Hematopoietic multipotent progenitor cell treated with erythropoietin and hydrocortisone succinate and interleukin-3 and kit ligand, for 6 days (in vitro differentiated cells): Measurements from ENCODE around the gene PRR13.
"Not testable (repeated sequence)": the region's sequence is repeated elsewhere in the genome, so short reads cannot be mapped to it uniquely, and the experiment has no call there.

ENCODE experiments used
- DNase-seq: peaks from one replicate; pipeline ENCODE4 v3.0.0-alpha.2; 2015

Gene PRR13, protein sequence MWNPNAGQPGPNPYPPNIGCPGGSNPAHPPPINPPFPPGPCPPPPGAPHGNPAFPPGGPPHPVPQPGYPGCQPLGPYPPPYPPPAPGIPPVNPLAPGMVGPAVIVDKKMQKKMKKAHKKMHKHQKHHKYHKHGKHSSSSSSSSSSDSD

DNA sequence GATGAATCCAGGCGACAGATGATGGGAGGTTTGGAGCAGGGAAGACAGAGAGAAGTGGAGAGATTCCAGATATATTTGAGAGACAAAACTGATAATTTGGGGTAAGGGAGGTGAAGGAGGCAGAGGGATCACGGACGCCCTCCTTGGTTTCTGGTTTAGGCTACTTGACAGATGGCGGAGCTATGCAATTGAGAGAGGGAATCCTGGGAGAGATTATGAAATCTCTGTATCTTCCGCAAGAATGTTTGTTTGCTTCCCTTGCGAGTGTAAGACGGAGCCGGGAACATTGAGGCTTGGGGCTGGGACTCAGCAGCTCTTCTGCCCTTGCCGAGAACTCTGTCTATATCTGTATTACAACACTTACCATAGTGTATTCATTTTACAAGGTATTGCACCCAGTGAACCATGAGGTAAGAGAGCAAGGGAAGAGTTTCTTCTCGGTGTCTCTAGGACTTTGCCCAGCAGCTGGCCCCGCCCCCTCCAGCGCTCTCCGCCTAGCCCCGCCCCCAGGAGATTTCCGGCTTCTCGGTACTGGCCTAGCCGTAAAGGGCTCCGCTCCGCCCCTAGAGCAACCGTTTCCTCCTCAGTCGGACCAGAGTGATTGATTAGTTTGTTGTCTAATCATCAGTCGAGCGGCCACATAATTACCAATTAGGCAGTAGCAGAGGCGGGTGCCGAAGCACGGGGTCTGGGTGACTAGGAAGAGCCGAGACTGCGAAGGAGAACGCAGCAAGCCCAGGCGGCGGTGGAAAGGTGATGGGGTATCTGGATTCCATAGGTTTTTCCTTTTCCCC, at the start of gene PRR13:
Gene PRR13 (plus strand): TSS at position 695 of the 794 bp plus-strand sequence. CDS start 981 bp downstream, outside the sequence.
- DNase-seq: peak; percentile 100

DNA sequence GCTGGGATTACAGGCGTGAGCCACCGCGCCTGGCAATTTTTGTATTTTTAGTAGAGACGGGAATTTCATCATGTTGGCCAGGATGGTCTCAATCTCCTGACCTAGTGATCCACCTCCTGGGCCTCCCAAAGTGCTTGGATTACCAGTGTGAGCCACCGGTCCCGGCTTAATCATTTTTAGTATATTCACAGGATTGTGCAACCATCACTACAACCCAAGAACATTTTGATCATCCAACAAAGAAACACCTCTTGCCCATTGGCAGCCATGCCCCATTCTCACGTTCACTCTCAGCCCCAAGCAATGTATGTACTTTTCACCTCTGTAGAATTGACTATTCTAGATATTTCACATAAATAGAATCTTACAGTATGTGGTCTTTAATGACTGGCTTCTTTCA, 41.6 kb upstream of the PRR13 start:
- no peak for DNase-seq

DNA sequence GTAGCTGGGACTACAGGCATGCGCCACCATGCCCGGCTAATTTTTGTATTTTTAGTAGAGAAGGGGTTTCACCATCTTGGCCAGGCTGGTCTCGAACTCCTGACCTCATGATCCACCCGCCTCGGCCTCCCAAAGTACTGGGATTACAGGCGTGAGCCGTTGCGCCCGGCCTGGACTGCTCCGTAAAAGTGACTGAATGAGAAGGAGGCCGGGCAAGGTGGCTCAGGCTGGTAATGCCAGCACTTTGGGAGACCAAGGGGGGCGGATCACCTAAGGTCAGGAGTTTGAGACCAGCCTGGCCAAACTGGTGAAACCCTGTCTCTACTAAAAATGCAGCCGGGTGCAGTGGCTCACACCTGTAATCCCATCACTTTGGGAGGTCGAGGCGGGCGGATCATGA, 39.2 kb upstream of the PRR13 start:
- DNase-seq: not testable (repeated sequence)

DNA sequence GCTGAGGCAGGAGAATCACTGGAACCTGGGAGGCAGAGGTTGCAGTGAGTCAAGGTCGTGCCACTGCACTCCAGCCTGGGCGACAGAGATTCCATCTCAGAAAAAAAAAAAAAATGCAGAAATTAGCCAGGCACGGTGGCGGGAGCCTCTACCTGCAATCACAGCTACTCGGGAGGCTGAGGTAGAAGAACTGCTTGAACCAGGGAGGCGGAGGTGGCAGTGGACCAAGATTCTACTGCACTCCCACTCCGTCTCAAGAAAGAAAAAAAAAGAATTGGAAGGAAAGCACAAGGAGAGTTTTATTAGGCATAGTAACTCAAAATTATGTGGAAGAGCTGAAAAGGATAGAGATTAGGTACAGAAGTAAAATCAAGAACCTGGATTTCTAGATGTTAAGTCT, 38.7 kb upstream of the PRR13 start:
- DNase-seq: no peak

DNA sequence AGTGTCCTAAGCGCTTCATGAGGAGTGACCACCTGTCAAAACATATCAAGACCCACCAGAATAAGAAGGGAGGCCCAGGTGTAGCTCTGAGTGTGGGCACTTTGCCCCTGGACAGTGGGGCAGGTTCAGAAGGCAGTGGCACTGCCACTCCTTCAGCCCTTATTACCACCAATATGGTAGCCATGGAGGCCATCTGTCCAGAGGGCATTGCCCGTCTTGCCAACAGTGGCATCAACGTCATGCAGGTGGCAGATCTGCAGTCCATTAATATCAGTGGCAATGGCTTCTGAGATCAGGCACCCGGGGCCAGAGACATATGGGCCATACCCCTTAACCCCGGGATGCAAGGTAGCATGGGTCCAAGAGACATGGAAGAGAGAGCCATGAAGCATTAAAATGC, 30.6 kb upstream of the PRR13 start:
- no peak for DNase-seq

DNA sequence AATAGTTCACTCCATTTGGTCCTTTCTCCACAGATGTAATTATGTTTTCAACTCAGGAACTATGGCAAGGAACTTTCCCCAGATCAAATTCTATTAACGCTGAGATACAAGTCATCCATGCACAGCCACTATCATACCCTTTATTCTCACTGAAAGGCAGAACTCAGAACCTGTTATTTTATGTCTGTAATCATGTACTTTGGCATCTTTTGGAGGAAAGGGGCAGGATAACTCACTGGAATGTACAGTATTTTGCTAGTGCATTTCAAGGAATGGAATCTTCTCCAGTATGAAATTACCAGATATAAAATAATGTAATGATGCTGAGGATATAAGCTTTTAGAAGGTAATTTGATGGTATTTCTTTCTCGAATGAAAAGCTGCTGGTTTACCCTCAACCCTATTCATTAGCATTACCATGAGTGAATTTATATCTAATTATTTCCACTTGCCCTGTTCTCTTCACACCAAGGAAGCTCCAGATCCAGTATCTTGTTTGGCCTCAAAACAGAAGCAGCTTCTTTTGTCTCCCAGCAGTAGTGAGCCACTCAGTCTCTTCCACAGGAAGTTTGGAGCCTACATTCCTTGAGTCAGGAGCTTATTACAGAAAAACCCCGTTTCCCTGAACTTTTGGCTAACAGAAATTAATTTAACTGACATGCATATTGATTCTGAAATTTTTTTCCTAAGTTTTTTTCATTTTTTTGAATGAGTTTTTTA, 27.9 kb upstream of the PRR13 start:
- DNase-seq: no peak

DNA sequence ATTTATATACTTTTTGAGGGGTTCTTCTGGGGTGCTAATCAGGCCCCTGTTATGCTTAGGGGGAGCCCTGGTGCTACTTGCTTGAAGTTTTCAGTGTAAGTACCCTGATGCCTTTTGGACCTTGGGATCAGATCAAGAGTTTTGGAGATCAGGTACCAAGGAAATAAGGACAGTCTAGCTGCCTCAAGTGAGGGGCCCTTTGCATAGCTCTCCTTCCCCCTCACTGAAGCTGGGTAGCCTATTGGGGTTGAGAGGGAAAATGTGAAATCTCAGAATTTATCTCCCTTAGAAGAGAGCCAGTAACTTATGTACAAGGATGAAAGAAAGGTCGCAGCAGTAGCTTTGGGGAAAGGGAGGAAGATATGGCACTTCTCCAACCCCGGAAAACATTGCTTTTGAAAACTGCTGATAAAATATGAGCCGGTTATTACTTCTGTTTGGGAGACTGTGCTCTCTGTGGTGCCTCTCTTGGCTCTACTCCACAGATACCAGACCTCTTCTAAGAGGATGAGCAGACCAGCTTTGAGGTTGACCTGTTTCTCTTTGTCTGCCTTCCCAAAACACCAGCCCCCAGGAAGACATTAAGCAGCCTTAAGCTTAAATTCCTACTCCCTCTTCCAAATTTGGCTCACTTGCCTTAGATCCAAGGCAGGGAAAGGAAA, 26.6 kb upstream of the PRR13 start:
- DNase-seq: peak; percentile 45

DNA sequence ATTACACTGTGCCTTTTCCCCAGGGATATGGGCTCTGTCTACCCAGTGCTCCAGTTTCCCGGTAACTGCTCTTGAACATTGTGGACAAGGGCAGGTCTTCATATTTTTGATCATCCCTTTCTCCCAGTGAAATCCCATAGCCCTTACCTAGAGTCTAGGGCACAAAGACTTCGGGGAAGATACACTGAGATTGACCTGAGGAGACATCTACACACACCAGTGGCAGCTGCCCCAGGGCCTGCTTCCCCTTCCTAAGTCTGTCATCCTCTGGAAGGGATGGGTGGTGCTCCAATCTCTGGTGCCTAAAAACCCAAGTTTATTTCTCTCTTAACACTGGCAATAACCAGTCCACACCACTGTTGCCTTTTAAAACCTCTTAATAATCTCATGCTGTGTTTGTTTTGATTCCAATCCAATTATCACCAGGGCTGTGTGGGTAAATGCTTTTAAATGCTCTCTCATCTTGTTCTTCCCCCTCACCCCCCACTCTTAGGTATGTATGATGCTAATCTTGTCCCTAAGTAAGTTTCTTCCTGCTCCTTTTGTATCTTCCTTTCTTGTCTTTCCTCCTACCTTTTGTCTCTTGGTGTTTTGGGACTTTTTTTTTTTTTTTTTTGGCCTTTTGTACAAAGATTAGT, 25.7 kb upstream of the PRR13 start:
- DNase-seq: not testable (repeated sequence)

DNA sequence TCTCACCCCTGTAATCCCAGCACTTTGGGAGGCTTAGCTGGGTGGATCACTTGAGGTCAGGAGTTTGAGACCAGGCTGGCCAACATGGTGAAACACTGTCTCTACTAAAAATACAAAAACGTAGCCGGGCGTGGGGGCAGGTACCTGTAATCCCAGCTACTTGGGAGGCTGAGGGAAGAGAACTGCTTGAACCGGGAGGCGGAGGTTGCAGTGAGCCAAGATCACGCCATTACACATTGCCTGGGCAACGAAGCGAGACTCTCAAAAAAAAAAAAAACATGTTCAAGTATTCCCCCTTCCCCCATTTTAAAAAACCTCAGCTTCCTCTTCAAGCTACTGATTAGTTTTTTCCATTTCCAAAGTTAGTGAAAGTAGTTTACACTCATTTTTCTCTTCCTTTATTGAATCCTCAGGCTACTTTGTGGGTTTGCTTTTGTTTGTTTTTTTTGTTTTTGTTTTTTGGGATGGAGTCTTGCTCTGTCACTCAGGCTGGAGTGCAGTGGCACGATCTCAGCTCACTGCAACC, 24.2 kb upstream of the PRR13 start:
- peak; percentile 70 for DNase-seq

DNA sequence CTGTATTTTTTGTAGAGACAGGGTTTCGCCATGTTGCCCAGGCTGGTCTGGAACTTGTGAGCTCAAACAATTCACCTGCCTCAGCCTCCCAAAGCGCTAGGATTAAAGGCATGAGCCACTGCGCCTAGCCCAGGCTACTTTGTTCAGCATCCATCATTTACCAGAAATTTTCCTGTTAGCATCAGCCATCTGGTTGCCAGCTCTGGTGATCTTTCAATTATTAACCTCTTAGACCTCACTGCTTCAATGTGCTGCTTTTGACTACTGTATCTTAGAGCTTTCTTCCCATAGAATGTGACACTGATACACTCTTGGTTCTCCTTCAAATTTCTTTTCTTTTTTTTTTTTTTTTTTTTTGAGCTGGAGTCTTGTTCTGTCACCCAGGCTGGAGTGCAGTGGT, 23.3 kb upstream of the PRR13 start:
- no peak for DNase-seq

DNA sequence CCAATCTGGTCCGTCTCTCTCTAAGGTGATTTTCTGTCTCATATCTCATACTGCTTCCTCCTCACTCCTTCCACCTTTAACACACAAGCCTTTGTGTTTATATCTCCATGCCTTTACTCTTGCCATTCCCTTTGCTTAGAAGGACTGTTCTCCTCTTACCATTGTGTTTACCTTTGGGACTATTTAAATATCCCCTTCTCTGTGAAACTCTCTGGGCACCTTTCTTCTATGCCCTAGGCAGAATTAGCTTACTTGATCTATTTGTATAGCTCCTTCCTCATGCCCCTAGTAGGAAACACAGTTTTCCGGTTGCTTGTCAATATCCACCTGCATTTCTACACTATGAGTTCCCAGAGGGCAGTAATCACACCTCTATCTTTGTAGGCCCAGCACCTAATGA, 21.8 kb upstream of the PRR13 start:
- DNase-seq: no peak

DNA sequence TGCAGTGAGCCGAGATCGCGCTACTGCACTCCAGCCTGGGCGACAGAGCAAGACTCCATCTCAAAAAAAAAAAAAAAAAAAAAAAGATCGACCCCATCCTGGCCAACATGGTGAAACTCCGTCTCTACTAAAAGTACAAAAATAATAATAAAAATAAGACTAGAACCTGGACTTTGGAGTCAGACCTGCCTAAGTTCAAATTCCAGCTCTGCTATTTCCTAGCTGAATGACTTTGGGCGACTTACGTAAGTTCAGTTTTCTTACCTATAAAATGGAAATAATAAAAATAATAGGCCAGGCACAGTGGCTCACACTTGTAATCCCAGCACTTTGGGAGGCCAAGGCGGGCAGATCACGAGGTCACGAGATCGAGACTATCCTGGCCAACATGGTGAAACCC, 19.3 kb upstream of the PRR13 start:
- DNase-seq: not testable (repeated sequence)

DNA sequence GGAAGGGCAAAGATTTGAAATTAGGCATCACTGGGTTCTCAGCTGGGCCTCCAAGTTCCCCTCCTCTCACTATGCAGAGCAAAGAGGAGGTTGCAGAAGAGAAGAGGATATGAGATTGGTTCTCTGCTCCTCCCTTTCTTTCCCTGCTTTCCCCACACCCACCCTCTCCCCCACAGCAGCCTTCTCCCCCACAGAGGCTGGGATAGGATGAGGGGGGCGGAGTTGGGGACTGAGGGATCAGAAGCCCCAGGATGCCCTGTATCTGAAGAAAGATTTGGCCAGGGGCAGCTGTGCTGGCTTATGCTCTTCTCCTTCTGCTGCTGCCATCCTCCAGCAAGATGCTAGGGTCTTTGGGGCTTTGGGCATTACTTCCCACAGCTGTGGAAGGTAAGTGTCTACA, 17.9 kb upstream of the PRR13 start, which contains the start of gene AMHR2:
Gene AMHR2 (plus strand): TSS at position 259 of the 400 bp plus-strand sequence. CDS start 80 bp downstream, at position 339.
- DNase-seq: no peak

DNA sequence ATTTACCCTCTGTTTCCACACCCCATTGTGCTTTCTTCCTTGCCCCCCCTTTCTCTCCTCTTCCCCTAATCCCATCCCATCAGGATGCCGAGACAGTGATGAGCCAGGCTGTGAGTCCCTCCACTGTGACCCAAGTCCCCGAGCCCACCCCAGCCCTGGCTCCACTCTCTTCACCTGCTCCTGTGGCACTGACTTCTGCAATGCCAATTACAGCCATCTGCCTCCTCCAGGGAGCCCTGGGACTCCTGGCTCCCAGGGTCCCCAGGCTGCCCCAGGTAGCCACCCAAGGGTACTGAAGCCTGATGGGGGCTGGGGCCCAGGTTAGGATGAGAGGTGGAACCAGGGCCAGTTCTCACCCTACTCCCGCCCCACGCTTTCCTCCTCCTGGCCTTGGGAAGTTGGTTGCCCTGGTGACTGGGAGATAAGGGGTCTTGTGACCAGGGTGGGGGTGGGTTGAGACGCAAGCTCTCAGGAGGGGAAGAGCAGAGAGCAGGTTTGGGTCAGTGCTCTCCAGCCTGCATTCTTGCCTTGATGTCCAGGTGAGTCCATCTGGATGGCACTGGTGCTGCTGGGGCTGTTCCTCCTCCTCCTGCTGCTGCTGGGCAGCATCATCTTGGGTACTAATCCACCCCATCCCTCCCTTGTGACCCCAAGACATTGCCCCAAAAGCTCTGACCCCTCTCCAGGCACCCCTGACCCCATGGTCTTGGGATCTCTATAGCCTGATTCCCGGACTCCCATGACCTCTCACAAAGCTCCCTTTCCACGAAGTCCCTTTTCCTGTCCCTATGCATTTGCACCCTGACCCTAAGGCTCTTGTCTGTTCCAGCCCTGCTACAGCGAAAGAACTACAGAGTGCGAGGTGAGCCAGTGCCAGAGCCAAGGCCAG, 16.7 kb upstream of the PRR13 start:
- DNase-seq: peak; percentile 82

DNA sequence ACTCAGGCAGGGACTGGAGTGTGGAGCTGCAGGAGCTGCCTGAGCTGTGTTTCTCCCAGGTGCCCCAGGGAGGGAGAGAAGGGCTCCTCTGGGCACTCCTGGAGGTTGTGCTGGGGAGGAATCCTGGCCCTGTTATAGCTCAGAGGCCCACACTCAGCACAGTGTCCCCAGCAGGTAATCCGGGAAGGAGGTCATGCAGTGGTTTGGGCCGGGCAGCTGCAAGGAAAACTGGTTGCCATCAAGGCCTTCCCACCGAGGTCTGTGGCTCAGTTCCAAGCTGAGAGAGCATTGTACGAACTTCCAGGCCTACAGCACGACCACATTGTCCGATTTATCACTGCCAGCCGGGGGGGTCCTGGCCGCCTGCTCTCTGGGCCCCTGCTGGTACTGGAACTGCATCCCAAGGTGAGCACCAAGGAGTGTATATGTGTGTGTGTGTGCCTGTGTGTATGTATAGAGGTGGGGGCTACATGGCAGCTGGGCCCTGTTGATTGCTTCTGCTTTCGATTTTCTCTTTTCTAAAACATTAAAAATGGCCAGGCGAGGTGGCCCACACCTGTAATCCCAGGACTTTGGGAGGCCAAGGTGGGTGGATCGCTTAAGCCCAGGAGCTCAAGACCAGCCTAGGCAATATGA, 15.9 kb upstream of the PRR13 start:
- DNase-seq: no peak

DNA sequence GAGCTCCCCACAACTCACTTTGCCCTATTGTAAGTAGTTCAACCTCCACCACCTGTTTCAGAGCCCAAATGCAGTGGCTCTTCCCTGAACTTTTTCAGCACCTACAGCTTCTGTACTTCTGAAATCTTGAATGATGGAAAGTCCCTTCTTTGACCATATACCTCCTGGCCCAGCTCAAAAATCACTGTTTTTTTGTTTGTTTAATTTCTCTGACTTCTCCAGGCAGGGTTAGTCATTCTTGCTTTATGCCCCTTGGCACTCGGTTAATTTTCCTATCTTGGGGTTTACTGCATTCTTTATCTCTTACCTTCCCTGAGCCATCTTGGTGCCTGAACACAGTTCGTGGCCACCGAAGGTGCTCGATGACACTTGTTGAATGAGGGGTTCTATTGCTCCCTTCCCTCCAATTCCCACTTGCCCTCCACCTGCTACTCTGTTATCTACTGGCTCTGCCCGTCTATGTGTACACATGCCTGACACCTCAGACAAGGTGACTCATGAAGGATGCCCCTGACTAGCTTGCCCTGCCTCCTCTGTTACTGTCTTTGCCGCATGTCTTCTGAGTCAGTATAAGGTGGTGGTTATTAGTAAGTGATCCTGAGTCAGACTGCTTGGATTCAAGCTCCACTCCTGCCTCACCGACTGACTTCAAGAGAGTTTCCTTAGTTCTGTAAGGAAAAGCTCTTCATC, 13.5 kb upstream of the PRR13 start:
- DNase-seq: no peak

DNA sequence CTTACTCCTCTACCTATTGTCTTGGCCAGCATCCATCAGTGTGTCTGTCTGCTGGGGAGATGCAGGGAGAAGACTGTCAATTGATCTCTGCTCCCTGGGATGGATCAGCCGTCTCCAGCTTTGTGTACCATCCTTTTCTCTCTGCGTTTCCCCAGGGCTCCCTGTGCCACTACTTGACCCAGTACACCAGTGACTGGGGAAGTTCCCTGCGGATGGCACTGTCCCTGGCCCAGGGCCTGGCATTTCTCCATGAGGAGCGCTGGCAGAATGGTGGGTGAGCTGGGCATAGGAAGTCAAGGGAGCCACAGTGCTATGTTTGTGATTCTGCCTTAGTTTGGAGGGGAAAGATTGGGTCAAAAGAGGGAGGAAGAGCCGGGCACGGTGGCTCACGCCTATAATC, 12.8 kb upstream of the PRR13 start:
- no peak for DNase-seq

DNA sequence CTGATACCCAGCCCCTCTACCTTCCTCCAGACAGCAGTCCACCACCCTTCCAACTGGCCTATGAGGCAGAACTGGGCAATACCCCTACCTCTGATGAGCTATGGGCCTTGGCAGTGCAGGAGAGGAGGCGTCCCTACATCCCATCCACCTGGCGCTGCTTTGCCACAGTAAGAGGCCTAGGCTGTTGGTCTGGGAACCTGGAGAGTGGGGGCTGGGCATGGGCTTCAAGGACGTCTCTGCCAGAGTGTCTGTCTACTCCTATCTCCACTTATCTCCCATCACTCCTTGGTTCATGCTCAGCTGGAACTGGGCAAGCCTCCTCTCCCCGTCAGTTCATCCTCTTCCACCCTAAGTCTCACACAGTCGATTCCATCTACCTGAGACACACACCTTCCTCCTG, 11.4 kb upstream of the PRR13 start:
- DNase-seq: no peak

DNA sequence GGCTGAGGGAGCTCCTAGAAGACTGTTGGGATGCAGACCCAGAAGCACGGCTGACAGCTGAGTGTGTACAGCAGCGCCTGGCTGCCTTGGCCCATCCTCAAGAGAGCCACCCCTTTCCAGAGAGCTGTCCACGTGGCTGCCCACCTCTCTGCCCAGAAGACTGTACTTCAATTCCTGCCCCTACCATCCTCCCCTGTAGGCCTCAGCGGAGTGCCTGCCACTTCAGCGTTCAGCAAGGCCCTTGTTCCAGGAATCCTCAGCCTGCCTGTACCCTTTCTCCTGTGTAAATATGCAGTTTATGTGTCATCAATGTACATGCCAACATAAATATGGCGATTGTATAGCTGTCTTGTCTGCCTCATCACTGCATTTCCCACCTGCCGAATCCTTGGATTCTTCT, 10.3 kb upstream of the PRR13 start:
- no peak for DNase-seq

DNA sequence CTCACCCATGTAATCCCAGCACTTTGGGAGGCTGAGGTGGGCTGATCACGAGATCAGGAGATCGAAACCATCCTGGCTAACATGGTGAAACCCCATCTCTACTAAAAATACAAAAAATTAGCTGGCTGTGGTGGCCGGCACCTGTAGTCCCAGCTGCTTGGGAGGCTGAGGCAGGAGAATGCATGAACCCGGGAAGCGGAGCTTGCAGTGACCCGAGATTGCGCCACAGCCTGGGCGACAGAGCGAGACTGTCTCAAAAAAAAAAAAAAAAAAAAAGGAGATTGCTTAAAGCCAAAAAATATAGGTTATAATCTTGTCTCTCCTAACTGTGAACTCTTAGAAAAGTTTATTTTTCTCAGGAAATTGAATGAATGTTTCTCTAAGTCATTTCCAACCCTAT, 6.2 kb upstream of the PRR13 start:
- DNase-seq: not testable (repeated sequence)
